NCI-H446 (cell line): ENCODE measurements around the gene GRWD1.
A peak's percentile ranks its signal among the peaks of the same experiment; 100 is the strongest.

Experiments used
- DNase-seq, 2 experiments: peaks; one replicate each; lab custom pipeline; 2025; lab: John Stamatoyannopoulos, UW

The GRWD1 gene

GRCh38 chr19:48456864-48457263, 11.1 kb downstream of the GRWD1 start:
- no peak for DNase-seq

DNA sequence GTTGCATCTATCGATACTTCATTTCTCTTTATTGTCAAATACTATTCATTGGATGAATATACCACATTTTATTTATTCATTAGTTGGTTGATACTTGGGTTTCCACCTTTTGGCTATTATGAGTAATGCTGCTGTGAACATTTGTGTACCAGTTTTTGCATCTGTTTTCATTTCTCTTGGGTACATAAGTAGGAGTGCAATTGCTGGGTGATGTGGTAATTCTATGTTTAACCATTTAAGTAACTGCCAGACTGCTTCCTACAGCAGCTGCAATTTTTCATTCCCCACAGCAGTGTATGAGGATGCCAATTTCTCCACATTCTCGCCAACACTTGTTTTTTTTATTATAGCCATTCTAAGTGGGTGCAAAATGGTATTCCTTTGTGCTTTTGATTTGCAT, 12.2 kb downstream of the GRWD1 start:
- no peak for DNase-seq

- DNase-seq, result no peak
Measured at GRCh38 chr19:48461651-48461981, 15.8 kb downstream of the GRWD1 start.

DNA sequence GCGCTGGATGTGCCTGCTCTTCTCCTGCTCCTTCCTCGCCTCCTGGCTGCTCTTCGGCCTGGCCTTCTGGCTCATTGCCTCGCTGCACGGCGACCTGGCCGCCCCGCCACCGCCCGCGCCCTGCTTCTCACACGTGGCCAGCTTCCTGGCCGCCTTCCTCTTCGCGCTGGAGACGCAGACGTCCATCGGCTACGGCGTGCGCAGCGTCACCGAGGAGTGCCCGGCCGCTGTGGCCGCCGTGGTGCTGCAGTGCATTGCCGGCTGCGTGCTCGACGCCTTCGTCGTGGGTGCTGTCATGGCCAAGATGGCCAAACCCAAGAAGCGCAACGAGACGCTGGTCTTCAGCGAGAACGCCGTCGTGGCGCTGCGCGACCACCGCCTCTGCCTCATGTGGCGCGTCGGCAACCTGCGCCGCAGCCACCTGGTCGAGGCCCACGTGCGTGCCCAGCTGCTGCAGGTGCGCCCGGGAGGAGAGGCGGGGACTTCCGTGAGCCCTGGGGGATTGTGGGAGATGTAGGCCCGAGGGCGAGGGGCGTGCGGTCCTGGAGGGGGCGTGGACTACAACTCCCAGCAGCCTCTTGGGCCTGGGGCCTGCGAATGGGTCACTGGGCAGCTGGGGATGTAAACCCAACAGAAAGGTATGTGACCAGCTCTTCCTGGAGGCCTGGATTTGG, 16.3 kb downstream of the GRWD1 start:
- DNase-seq, result no peak

- no peak for DNase-seq
Measured at GRCh38 chr19:48465215-48465614, 19.4 kb downstream of the GRWD1 start.

GRCh38 chr19:48466561-48467325, 21.0 kb downstream of the GRWD1 start:
- peak in 1 of 2 experiments; percentile 22 for DNase-seq

- DNase-seq, result peak; percentile 99 to 100
Measured at GRCh38 chr19:48468772-48469288, 23.0 kb downstream of the GRWD1 start.

GRCh38 chr19:48469289-48469881, 23.6 kb downstream of the GRWD1 start, which contains the start of gene CYTH2:
TSS of gene CYTH2 (plus strand) at chr19:48469369. CDS start at chr19:48469508, 139 bp downstream.
- DNase-seq, result peak; percentile 59 to 78

DNA sequence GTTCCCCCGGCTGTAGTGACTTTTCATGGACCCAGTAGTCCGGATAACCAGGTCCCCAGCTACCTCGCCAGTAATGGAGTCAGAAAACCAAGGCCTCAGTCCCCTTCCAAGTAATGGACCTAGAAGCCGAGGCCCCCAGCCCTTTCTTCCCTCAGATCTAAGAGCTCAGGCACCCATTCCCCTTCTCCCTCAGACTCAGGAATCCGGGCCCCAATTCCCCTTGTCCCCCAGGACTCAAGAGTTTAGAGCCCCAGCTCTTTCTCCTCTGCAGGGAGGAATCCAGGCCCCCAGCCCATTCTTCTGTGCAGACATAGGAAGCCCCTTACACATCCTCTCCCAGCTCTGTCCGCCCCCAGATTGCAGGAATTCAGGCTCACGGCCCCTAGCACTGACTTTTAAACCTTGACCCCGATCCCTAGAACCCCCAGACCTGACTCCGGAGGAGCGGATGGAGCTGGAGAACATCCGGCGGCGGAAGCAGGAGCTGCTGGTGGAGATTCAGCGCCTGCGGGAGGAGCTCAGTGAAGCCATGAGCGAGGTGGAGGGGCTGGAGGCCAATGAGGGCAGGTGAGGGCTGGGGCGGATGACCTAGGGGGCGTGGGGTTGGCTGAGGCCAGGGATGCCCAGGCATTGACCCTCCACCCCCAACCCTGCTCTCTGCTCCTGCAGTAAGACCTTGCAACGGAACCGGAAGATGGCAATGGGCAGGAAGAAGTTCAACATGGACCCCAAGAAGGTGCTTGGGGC, 24.3 kb downstream of the GRWD1 start:
- no peak for DNase-seq

DNA sequence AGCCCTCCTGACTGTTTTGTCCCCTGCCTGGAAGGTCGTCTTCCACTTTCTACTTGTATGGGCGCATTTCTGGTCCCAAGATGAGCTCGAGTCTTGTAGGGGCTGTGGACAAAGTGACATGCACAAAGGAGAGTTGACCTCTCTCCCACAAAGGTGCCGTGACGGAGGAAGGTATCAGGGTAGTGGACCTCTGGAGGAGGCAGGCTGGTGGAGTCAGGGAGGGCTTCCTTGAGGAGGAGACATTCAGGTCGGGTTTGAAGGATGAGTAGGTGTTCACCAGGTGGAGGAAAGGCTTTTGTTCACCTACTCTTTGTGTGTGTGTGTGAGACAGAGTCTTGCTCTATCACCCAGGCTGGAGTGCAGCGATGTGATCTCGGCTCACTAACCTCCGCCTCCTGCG, 25.1 kb downstream of the GRWD1 start:
- DNase-seq, result no peak

GRCh38 chr19:48471836-48472235, 26.1 kb downstream of the GRWD1 start:
- DNase-seq, result no peak

DNA sequence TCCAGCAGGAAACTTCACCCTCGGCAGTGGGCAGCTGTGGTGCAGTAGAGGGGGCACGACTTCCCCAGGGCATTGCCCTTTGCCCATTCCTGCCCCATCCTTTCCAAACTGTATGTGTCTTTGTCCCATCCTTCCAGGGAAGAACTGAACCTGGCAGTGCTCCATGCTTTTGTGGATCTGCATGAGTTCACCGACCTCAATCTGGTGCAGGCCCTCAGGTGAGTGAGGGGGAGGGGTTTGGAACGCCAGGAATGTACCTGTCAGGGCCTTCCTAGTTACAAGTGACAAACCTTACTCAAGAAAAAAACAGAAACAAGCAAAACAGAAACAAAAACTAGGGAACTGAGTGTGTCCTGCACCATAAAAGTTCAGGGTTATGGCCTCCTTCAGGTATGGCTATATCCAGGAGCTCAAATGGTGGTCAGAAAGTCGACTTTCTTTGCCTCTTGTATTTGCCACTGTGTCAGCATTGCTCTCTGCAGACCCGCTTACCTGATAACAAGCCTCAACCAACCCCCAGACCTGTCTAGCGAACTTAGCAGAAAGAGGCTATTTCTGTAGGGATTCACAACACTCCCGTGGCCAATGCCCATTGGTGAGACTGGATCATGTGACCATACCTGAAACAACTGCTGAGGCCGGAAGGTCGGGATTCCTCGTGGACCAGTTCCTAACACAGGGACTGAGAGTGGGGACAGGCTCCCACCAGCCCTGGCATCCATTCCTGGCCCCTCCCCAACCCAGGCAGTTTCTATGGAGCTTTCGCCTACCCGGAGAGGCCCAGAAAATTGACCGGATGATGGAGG, 27.6 kb downstream of the GRWD1 start:
- no peak for DNase-seq

DNA sequence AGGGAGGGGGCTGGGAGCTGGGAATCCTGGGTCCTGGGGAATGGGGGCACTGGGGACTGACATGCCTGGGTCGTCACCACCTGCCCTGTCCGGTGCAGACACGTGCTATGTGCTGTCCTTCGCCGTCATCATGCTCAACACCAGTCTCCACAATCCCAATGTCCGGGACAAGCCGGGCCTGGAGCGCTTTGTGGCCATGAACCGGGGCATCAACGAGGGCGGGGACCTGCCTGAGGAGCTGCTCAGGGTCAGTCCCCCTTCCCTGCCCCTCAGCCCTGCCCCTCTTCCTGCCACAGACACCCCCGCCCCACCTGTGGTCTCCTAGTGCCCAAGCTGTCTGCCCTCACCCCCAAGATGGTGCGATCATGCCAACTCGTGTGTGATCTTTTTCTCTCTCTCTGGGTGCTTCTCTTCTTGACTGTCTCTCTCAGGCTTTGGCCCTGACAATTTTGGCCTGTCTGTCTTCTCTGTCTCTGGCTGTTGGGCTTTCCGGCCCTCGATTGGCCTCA, 28.4 kb downstream of the GRWD1 start:
- DNase-seq, result no peak

- no peak for DNase-seq
Measured at GRCh38 chr19:48475369-48476068, 29.7 kb downstream of the GRWD1 start.

DNA sequence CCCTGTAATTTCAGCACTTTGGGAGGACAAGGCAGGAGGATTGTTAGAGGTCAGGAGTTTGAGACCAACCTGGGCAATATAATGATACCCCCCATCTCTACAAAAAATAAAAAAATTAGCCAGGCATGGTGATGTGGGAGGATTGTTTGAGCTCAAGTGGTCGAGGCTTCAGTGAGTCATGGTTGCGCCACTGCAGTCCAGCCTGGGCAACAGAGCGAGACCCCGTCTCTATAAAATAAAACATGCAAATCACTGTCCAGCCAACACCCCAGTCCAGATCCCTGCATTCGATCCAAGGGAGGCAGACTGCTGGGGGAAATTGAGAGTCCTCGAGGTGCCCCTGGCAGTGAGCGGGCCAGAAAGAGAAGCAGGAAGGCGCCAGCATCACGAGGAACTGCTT, 30.4 kb downstream of the GRWD1 start:
- DNase-seq, result no peak

DNA sequence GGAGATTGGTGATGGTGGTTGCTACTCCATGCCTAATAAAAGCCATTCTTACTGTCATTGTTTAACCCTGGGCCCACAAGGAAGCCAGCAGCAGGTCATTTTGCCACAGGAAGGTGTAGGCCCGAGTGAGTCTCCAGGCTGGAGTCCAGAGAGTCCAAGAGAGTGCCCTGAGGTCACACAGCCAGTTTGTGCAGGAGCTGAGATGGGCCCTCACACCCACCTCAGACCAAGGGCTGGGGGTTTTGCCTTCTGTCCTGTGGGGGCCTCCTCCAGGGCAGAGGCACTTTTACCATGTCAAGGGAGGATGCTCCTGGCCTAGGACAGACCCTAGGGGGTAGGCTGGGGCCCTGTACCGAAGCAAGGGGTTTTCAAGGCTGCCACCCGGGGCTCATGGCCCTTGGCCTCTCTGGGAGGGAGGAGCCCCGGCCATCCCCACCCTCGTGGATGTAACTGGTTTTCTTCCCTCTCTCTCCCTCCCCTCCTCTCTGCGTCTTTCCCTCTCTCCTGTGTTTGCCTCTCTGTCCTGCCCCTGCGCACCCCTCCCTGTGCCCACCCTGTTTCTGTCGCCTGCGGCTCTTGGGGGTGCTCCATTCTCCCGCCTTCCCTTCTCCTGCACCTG, 31.4 kb downstream of the GRWD1 start:
- DNase-seq, result no peak

- DNase-seq, result no peak
Measured at GRCh38 chr19:48477698-48478338, 32.0 kb downstream of the GRWD1 start.

- no peak for DNase-seq
Measured at GRCh38 chr19:48478339-48479256, 32.8 kb downstream of the GRWD1 start.

DNA sequence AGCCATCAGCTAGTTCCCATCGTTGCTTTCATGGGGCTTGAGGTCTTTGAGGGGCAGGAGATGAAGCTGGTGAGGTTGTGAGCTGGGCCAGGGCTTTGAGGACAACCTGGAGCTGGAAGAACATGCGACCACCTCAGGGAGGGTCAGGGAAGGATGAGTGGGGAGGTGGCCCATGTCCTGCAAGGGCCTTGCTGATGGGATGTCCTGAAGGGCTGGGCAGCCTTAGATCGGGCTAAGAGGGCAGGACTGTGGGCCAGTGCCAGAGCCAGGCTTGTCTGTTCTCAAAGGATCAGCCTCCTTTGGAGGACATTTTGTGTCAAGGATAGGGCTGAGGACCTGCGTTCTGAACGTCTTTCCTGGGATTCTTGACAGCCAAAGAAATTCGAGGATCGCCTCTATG, 33.9 kb downstream of the GRWD1 start:
- DNase-seq, result no peak
